ENCODE data around the gene TMEM131L. TPM values are rescaled to one million over a fixed set of nuclear protein-coding genes. Genes with fewer than 3 reads are reported as not detected.
"Not testable (repeated sequence)": the region's sequence is repeated elsewhere in the genome, so short reads cannot be mapped to it uniquely, and the experiment has no call there.

The TMEM131L gene
- total RNA-seq, 1 donor from 2014 or later: 7.6 TPM

- Histone ChIP-seq H3K36me3 (ENCODE audit: control insufficient read depth, insufficient read depth, low read length) (no peaks in the 10 kb centered on the region), H3K27me3 (ENCODE audit: control insufficient read depth, insufficient read depth, low read length) (no peaks in the 10 kb centered on the region), H3K4me3 (ENCODE audit: low read depth, low read length) (no peak overlapping the region)
- no peak for TF ChIP-seq CTCF (IDR thresholded peaks at IDR 0.05; ENCODE audit: insufficient read depth, low read length, poor library complexity, severe bottlenecking)
- no peak for DNase-seq (ENCODE audit: low read depth)
Measured at GRCh38 chr4:153655002-153655541, 188.9 kb downstream of the TMEM131L start.

- H3K4me3 ChIP-seq (ENCODE audit: low read depth, low read length): no peak overlapping the region
- H3K27me3 ChIP-seq (ENCODE audit: control insufficient read depth, insufficient read depth, low read length): no peaks in the 10 kb centered on the region
- no peak for DNase-seq (ENCODE audit: low read depth)
- no peak for TF ChIP-seq CTCF (IDR thresholded peaks at IDR 0.05; ENCODE audit: insufficient read depth, low read length, poor library complexity, severe bottlenecking)
- H3K36me3 ChIP-seq (ENCODE audit: control insufficient read depth, insufficient read depth, low read length): no peaks in the 10 kb centered on the region
Measured at GRCh38 chr4:153655928-153656327, 189.8 kb downstream of the TMEM131L start.

- Histone ChIP-seq H3K27me3 (ENCODE audit: control insufficient read depth, insufficient read depth, low read length) (no peaks in the 10 kb centered on the region), H3K4me3 (ENCODE audit: low read depth, low read length) (no peak overlapping the region), H3K36me3 (ENCODE audit: control insufficient read depth, insufficient read depth, low read length) (no peaks in the 10 kb centered on the region)
- no peak for DNase-seq (ENCODE audit: low read depth)
- TF ChIP-seq CTCF (IDR thresholded peaks at IDR 0.05; ENCODE audit: insufficient read depth, low read length, poor library complexity, severe bottlenecking): no peak
Measured at GRCh38 chr4:153661215-153661822, 195.2 kb downstream of the TMEM131L start.

GRCh38 chr4:153661908-153662307 is 195.7 kb downstream of the TMEM131L start:
- DNase-seq (ENCODE audit: low read depth): no peak
- Histone ChIP-seq H3K4me3 (ENCODE audit: low read depth, low read length) (no peak overlapping the region), H3K27me3 (ENCODE audit: control insufficient read depth, insufficient read depth, low read length) (no peaks in the 10 kb centered on the region), H3K36me3 (ENCODE audit: control insufficient read depth, insufficient read depth, low read length) (no peaks in the 10 kb centered on the region)
- TF ChIP-seq CTCF (IDR thresholded peaks at IDR 0.05; ENCODE audit: insufficient read depth, low read length, poor library complexity, severe bottlenecking): no peak

- TF ChIP-seq CTCF (IDR thresholded peaks at IDR 0.05; ENCODE audit: insufficient read depth, low read length, poor library complexity, severe bottlenecking): no peak
- DNase-seq (ENCODE audit: low read depth): no peak
- Histone ChIP-seq H3K36me3 (ENCODE audit: control insufficient read depth, insufficient read depth, low read length) (no peaks in the 10 kb centered on the region), H3K4me3 (ENCODE audit: low read depth, low read length) (no peak overlapping the region), H3K27me3 (ENCODE audit: control insufficient read depth, insufficient read depth, low read length) (no peaks in the 10 kb centered on the region)
Measured at GRCh38 chr4:153663667-153664066, 197.5 kb downstream of the TMEM131L start.

GRCh38 chr4:153666505-153666904 is 200.3 kb downstream of the TMEM131L start:
- H3K4me3 ChIP-seq (ENCODE audit: low read depth, low read length); H3K36me3 ChIP-seq (ENCODE audit: control insufficient read depth, insufficient read depth, low read length); H3K27me3 ChIP-seq (ENCODE audit: control insufficient read depth, insufficient read depth, low read length); DNase-seq (ENCODE audit: low read depth): not testable (repeated sequence)
